ENCODE results near the gene C11orf24. TPM values are rescaled to one million over a fixed set of nuclear protein-coding genes. Genes with fewer than 3 reads are reported as not detected.

Gene C11orf24
- 90.1 TPM for polyA plus RNA-seq (2013, experiment 1 of 2)
- 93.9 TPM for polyA plus RNA-seq (2013, experiment 2 of 2)

DNA sequence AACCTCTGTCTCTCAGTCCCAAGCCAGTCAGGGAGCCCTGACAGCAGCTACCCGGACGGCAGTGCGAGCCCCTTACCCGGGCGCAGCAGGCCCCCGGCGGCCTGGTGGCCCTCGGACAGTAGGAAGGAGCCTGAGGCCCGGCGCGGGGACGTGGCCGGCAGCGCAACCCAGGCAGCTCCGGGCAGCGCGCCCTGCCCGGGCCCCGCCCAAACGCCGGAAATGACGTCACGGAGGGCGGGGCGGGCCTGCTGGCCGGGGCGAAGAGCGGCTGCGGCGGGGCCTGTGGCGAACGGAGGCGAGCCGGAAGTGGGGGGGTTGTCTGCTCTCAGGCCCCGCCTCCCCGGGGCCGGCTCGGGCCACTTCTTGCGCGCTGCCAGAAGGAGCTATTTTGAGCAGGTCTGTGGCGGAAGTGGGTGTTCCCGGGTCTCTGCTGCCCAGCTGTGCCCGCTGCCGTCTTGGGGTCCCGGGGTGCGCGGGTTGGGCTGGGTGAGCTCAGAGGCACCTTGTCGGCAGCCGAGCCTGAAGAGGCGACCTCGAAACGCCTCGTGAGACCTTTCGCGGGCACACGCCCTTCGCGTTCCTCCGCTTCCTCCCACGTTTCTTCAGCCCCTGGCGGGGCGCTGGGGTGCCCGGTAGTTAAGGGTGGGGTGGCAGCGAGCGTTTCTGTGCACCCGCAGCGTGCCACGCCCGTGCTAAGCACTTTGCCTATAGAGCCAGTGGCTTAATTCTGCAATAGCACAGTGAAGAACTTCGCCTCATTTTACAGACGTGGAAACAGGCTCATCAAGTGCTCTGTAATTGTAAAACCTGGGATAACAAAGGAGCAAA, at the start of gene C11orf24:
Gene C11orf24 (minus strand): TSS at position 193 of the 828 bp plus-strand sequence. CDS start 8,206 bp downstream, outside the sequence.
- H4K91ac ChIP-seq (ENCODE audit: low read length): peak within 1 kb of the TSS; percentile 92
- peaks cover 16% of the 10 kb centered on the region for H3K4me1 ChIP-seq (ENCODE audit: control insufficient read depth, insufficient read depth, low read depth, low read length)
- WGBS: 1% methylated on average over 70 of the region's 71 CpGs
- H2AK5ac ChIP-seq (ENCODE audit: low read length, severe bottlenecking): peak within 1 kb of the TSS; percentile 23
- peak within 1 kb of the TSS; percentile 95 to 99 for H3K18ac ChIP-seq (ENCODE audit: low read depth in 1 of 2, low read length in 2 of 2)
- peak within 1 kb of the TSS; percentile 88 for H4K8ac ChIP-seq (ENCODE audit: low read length)
- peak within 1 kb of the TSS; percentile 83 for H3K4me2 ChIP-seq (ENCODE audit: low read length, poor library complexity, severe bottlenecking)
- H3K4ac ChIP-seq (ENCODE audit: low read depth in 1 of 2, low read length in 2 of 2): peak within 1 kb of the TSS; percentile 88 to 98
- H2BK120ac ChIP-seq (ENCODE audit: low read depth, low read length): peak within 1 kb of the TSS; percentile 96
- peak within 1 kb of the TSS; percentile 62 to 99 for H3K14ac ChIP-seq (ENCODE audit: low read length in 2 of 2)
- DNase-seq: peak; percentile 94
- H2BK12ac ChIP-seq (ENCODE audit: low read length in 2 of 2): peak within 1 kb of the TSS; percentile 2 to 57
- H3K23ac ChIP-seq (ENCODE audit: low read length in 2 of 2): peak within 1 kb of the TSS in 1 of 2 experiments; percentile 90
- H3K4me3 ChIP-seq (ENCODE audit: insufficient read depth in 1 of 2, low read depth in 1 of 2, low read length in 2 of 2): peak within 1 kb of the TSS; percentile 88 to 92
- peaks cover 14 to 16% of the 10 kb centered on the region in 2 experiments for H3K36me3 ChIP-seq (ENCODE audit: control insufficient read depth in 1 of 2, insufficient read depth in 2 of 2, low read depth in 1 of 2, low read length in 2 of 2)
- peak within 1 kb of the TSS; percentile 89 for H2AFZ ChIP-seq (ENCODE audit: low read depth, low read length)
- peak within 1 kb of the TSS; percentile 93 for H2BK15ac ChIP-seq (ENCODE audit: low read depth, poor library complexity, severe bottlenecking)
- H2BK5ac ChIP-seq (ENCODE audit: low read depth, low read length, poor library complexity, severe bottlenecking): peak within 1 kb of the TSS; percentile 9
- peaks cover 8% of the 10 kb centered on the region for H3K79me1 ChIP-seq (replicated peaks; ENCODE audit: low read length, poor library complexity, severe bottlenecking)
- H3K9ac ChIP-seq (ENCODE audit: low read length): peak within 1 kb of the TSS; percentile 99
- H3K27me3 ChIP-seq (ENCODE audit: control insufficient read depth in 1 of 2, insufficient read depth in 1 of 2, low read length in 2 of 2): no peaks in the 10 kb centered on the region
- no peaks in the 10 kb centered on the region for H3K9me3 ChIP-seq (ENCODE audit: control insufficient read depth, low read length)
- peak within 1 kb of the TSS; percentile 85 for H3K27ac ChIP-seq (ENCODE audit: low read length, poor library complexity, severe bottlenecking)

DNA sequence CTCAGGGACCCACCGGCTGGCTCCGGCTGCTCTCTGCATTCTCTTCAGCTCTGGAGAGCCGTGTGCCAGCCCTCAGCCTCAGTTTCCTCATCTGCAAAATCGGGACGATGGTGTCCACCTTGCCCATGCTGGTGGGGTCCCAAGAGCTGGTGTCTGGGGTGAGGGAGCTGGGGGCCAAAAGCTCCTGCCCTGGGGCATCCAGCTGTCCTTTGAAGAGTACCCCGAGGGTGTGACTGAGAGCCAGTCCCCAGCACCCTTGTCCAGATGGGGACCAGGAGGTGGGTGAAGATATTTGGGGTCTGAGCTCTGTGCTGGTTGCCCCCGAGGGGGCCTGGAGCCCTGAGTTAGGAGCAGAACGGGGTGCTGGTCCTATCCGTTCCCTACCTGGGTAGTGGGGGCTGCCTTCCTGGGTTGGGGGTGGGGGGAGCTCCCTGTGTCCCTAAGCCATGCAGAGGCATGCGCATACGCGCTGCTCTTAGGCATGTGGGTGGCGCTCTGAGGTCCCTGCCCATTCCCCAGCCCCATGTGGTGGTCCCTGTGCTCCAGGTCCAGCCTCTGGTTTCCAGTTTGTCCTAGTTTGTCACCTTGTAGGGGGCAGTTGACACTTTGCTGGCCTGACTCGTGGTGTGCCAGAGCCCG, 45.5 kb upstream of the C11orf24 start:
- no peak overlapping the region for H3K27ac ChIP-seq (ENCODE audit: low read length, poor library complexity, severe bottlenecking)
- peaks cover 26% of the 10 kb centered on the region for H3K79me1 ChIP-seq (replicated peaks; ENCODE audit: low read length, poor library complexity, severe bottlenecking)
- H3K18ac ChIP-seq (ENCODE audit: low read depth in 1 of 2, low read length in 2 of 2): peak overlapping the region in 1 of 2 experiments; percentile 18
- whole genome bisulfite sequencing: 82% methylated on average over 15 of the region's 15 CpGs
- no peak overlapping the region for H2BK15ac ChIP-seq (ENCODE audit: low read depth, poor library complexity, severe bottlenecking)
- H2AK5ac ChIP-seq (ENCODE audit: low read length, severe bottlenecking): peak overlapping the region; percentile 95
- H4K91ac ChIP-seq (ENCODE audit: low read length): no peak overlapping the region
- no peak overlapping the region for H3K23ac ChIP-seq (ENCODE audit: low read length in 2 of 2)
- H2BK120ac ChIP-seq (ENCODE audit: low read depth, low read length): no peak overlapping the region
- H3K4me2 ChIP-seq (ENCODE audit: low read length, poor library complexity, severe bottlenecking): peak overlapping the region; percentile 19
- H3K36me3 ChIP-seq (ENCODE audit: control insufficient read depth in 1 of 2, insufficient read depth in 2 of 2, low read depth in 1 of 2, low read length in 2 of 2): no peaks in the 10 kb centered on the region
- peak overlapping the region; percentile 48 for H4K8ac ChIP-seq (ENCODE audit: low read length)
- H2BK12ac ChIP-seq (ENCODE audit: low read length in 2 of 2): peak overlapping the region in 1 of 2 experiments; percentile 21
- H3K4ac ChIP-seq (ENCODE audit: low read depth in 1 of 2, low read length in 2 of 2): peak overlapping the region in 1 of 2 experiments; percentile 60
- H3K14ac ChIP-seq (ENCODE audit: low read length in 2 of 2): no peak overlapping the region
- DNase-seq: no peak
- H2AFZ ChIP-seq (ENCODE audit: low read depth, low read length): no peak overlapping the region
- H3K9me3 ChIP-seq (ENCODE audit: control insufficient read depth, low read length): no peaks in the 10 kb centered on the region
- H3K27me3 ChIP-seq (ENCODE audit: control insufficient read depth in 1 of 2, insufficient read depth in 1 of 2, low read length in 2 of 2): no peaks in the 10 kb centered on the region
- H3K4me1 ChIP-seq (ENCODE audit: control insufficient read depth, insufficient read depth, low read depth, low read length): peaks cover 33% of the 10 kb centered on the region
- no peak overlapping the region for H3K4me3 ChIP-seq (ENCODE audit: insufficient read depth in 1 of 2, low read depth in 1 of 2, low read length in 2 of 2)
- no peak overlapping the region for H3K9ac ChIP-seq (ENCODE audit: low read length)
- no peak overlapping the region for H2BK5ac ChIP-seq (ENCODE audit: low read depth, low read length, poor library complexity, severe bottlenecking)

DNA sequence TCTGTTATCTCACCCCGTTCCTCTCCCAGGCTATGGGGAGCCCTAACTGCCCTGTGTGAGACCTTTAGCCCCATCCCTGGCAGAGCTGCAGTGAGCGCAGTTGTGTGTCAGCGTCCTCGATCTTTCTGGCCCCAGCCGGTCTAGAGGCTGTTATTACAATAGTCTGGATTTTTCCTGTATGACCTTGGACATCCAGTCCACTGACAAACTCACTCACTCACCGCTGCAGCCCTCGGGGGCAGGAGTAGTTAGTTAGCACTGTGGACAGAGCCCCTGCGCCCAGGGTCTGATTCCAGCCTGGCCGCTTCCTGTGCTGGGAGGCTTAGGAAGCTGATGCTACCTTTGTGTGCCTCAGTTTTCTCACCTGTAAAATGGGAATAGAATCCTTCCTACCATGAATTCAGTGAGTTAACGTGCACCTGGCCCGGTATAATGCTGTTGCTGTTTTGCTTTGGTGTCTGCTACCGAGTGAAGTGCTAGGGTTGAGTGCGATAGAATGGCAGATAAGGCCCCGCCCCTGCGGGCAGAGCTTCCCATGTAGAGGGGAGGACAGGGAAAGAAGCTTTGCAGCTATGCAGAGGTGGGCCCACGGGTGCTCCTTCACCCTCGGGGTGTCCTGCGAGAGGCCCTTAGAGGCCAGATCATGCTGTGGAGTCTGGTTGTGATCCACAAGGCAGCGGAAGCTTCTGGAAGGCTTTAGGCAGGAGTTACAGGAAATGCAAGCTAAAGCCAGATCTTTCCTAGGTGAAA, 43.6 kb upstream of the C11orf24 start:
- peak; percentile 76 for DNase-seq
- Histone ChIP-seq H3K9ac (ENCODE audit: low read length) (peak overlapping the region; percentile 82), H2BK12ac (ENCODE audit: low read length in 2 of 2) (peak overlapping the region; percentile 59 to 92), H3K4me3 (ENCODE audit: insufficient read depth in 1 of 2, low read depth in 1 of 2, low read length in 2 of 2) (peak overlapping the region in 1 of 2 experiments; percentile 83), H3K23ac (ENCODE audit: low read length in 2 of 2) (peak overlapping the region in 1 of 2 experiments; percentile 34), H3K36me3 (ENCODE audit: control insufficient read depth in 1 of 2, insufficient read depth in 2 of 2, low read depth in 1 of 2, low read length in 2 of 2) (no peaks in the 10 kb centered on the region), H2BK15ac (ENCODE audit: low read depth, poor library complexity, severe bottlenecking) (no peak overlapping the region), H3K18ac (ENCODE audit: low read depth in 1 of 2, low read length in 2 of 2) (peak overlapping the region; percentile 70 to 77), H3K9me3 (ENCODE audit: control insufficient read depth, low read length) (no peaks in the 10 kb centered on the region), H2AK5ac (ENCODE audit: low read length, severe bottlenecking) (peak overlapping the region; percentile 64), H2AFZ (ENCODE audit: low read depth, low read length) (no peak overlapping the region), H3K4me2 (ENCODE audit: low read length, poor library complexity, severe bottlenecking) (peak overlapping the region; percentile 83), H3K4ac (ENCODE audit: low read depth in 1 of 2, low read length in 2 of 2) (peak overlapping the region; percentile 24 to 76), H4K91ac (ENCODE audit: low read length) (peak overlapping the region; percentile 74), H2BK120ac (ENCODE audit: low read depth, low read length) (peak overlapping the region; percentile 85), H3K4me1 (ENCODE audit: control insufficient read depth, insufficient read depth, low read depth, low read length) (peaks cover 34% of the 10 kb centered on the region), H3K14ac (ENCODE audit: low read length in 2 of 2) (no peak overlapping the region), H2BK5ac (ENCODE audit: low read depth, low read length, poor library complexity, severe bottlenecking) (no peak overlapping the region), H4K8ac (ENCODE audit: low read length) (peak overlapping the region; percentile 88), H3K79me1 (replicated peaks; ENCODE audit: low read length, poor library complexity, severe bottlenecking) (peaks cover 16% of the 10 kb centered on the region), H3K27me3 (ENCODE audit: control insufficient read depth in 1 of 2, insufficient read depth in 1 of 2, low read length in 2 of 2) (no peaks in the 10 kb centered on the region), H3K27ac (ENCODE audit: low read length, poor library complexity, severe bottlenecking) (peak overlapping the region; percentile 80)
- WGBS: 79% methylated on average over 18 of the region's 19 CpGs
